PC-9 (cell line): Measurements from ENCODE around the gene MPZL1.

ENCODE experiments used
- EZH2 ChIP-seq: fragments of 200-600 bp; sonication (generic); IDR thresholded peaks from 2 replicates; pipeline ENCODE4 v1.8.0; 2017; ENCODE audit warnings: antibody characterized with exemption, low read depth
- TF ChIP-seq, protein P1 (sequence below): fragments of 200-600 bp; sonication (generic); conservative IDR thresholded peaks from 2 replicates; pipeline ENCODE4 v1.6.1; 2017; ENCODE audit warnings: mixed run types, antibody characterized with exemption, mild to moderate bottlenecking, moderate library complexity

DNA sequence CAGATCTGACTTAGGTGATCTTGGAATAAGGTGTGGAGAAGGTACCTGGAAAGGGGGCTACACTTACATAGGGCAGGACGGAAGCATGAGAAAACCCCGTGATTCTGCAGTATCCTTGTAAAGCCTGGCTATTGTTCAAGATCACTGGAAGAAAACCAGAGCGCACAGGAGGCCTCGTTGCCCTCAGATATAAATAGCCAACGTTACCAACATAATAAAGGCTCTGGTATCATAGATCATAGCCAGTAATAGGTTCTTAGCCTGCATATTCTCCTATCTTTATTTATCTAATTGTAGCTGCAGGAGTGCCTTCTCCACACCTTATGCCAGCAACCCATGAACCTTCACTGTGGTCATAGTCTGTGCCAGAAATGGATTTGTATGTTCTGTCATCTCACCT is 35.9 kb upstream of the MPZL1 start:
- TF ChIP-seq EZH2 = no peak
- TF ChIP-seq, protein P1, sequence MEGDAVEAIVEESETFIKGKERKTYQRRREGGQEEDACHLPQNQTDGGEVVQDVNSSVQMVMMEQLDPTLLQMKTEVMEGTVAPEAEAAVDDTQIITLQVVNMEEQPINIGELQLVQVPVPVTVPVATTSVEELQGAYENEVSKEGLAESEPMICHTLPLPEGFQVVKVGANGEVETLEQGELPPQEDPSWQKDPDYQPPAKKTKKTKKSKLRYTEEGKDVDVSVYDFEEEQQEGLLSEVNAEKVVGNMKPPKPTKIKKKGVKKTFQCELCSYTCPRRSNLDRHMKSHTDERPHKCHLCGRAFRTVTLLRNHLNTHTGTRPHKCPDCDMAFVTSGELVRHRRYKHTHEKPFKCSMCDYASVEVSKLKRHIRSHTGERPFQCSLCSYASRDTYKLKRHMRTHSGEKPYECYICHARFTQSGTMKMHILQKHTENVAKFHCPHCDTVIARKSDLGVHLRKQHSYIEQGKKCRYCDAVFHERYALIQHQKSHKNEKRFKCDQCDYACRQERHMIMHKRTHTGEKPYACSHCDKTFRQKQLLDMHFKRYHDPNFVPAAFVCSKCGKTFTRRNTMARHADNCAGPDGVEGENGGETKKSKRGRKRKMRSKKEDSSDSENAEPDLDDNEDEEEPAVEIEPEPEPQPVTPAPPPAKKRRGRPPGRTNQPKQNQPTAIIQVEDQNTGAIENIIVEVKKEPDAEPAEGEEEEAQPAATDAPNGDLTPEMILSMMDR = no peak
